ENCODE results near the gene ZNF77. TPM values are rescaled to one million over a fixed set of nuclear protein-coding genes. Genes with fewer than 3 reads are reported as not detected.

ZNF77 gene
- polyA plus RNA-seq, 1 donor from 2014 or later: 13.0 TPM

DNA sequence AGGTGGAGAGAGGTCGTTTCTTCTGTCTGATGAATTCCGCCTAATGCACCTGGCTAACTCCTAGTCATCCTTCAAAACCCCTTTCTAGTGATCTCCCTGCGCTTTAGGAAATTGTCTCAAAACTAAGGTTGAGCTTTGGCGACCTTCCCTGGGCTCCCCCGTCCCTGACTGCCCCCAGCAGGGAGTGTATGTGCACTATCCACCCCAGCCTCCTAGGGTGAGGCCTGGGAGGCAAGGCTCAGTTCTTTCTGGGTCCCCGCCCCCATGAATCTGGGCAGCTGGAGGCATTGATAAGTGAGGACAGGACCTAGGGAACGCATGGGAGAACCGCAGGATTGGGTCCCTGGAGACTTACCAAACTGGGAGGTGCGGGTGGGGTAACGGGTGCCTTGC is 33.0 kb upstream of the ZNF77 start:
- Histone ChIP-seq H3K27me3 (ENCODE audit: insufficient read depth, low read depth, low read length) (peaks cover 75% of the 10 kb centered on the region), H3K9me2 (ENCODE audit: insufficient read depth, low read length) (no peaks in the 10 kb centered on the region), H3F3A (ENCODE audit: insufficient read depth, low read length, poor library complexity, severe bottlenecking) (no peaks in the 10 kb centered on the region), H3K4me3 (ENCODE audit: low read length) (peak overlapping the region; percentile 62), H3K36me3 (ENCODE audit: insufficient read depth, low read length) (no peaks in the 10 kb centered on the region), H2AFZ (ENCODE audit: low read depth, low read length) (no peak overlapping the region), H3K27ac (ENCODE audit: low read length) (no peak overlapping the region), H3K9ac (ENCODE audit: low read length) (no peak overlapping the region), H3K9me3 (ENCODE audit: low read length) (no peaks in the 10 kb centered on the region), H3K4me2 (ENCODE audit: low read length) (no peak overlapping the region), H3K79me2 (replicated peaks; ENCODE audit: insufficient read depth, low read length) (no peaks in the 10 kb centered on the region), H4K20me1 (ENCODE audit: insufficient read depth) (no peaks in the 10 kb centered on the region)
- no peak for TF ChIP-seq POLR2AphosphoS5 (IDR thresholded peaks at IDR 0.05)
- no peak for TF ChIP-seq SMC3 (conservative IDR thresholded peaks at IDR 0.05; ENCODE audit: poor library complexity)
- TF ChIP-seq EZH2 (IDR thresholded peaks at IDR 0.05; ENCODE audit: borderline replicate concordance, insufficient read depth, low read length, poor library complexity, severe bottlenecking): no peak
- TF ChIP-seq REST (IDR thresholded peaks at IDR 0.05; ENCODE audit: borderline replicate concordance): no peak
- no peak for TF ChIP-seq RAD21 (conservative IDR thresholded peaks at IDR 0.05)
- TF ChIP-seq, protein P1, sequence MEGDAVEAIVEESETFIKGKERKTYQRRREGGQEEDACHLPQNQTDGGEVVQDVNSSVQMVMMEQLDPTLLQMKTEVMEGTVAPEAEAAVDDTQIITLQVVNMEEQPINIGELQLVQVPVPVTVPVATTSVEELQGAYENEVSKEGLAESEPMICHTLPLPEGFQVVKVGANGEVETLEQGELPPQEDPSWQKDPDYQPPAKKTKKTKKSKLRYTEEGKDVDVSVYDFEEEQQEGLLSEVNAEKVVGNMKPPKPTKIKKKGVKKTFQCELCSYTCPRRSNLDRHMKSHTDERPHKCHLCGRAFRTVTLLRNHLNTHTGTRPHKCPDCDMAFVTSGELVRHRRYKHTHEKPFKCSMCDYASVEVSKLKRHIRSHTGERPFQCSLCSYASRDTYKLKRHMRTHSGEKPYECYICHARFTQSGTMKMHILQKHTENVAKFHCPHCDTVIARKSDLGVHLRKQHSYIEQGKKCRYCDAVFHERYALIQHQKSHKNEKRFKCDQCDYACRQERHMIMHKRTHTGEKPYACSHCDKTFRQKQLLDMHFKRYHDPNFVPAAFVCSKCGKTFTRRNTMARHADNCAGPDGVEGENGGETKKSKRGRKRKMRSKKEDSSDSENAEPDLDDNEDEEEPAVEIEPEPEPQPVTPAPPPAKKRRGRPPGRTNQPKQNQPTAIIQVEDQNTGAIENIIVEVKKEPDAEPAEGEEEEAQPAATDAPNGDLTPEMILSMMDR (IDR thresholded peaks at IDR 0.05; ENCODE audit: poor library complexity, severe bottlenecking): no peak
- no peak for TF ChIP-seq EP300 (conservative IDR thresholded peaks at IDR 0.05; ENCODE audit: poor library complexity, severe bottlenecking)
- TF ChIP-seq MXI1 (conservative IDR thresholded peaks at IDR 0.05; ENCODE audit: poor library complexity, severe bottlenecking): no peak
- TF ChIP-seq TAF1 (IDR thresholded peaks at IDR 0.05; ENCODE audit: low read depth): no peak

DNA sequence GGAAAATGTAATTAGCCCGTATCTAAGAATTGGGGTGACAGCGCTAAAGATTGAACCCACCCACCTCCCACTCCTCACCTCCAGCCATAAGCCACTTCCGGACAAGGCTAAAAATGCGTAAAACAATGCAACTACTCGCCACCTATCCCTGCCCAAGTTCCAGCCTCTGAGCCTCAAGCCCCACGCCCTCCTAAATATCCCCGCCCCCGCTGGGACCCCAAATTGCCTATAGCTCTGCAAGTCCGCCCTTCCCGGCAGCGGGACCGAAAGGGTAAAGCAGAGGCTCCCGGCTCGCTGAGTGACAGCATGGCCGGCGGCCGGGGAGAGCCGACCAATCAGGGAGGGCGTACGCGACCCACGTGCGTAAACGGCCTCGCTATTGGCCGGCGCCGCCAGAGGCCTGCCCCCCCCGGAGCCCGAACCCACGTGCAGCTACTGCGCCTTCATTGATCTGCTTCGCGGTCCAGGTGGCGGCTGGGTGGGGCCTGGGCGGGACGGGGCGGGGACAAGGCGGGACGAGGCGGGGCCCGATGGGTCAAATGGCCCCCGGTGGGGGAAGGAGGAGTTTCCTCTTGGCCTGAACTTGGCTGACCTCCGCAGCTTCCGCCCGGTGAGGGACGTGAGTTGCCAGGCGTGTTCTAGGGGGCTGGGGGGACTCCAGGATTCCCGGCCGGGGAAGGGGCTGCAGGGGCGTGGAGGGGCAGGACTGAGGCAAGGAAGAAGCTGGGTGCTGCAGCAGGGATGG is 32.4 kb upstream of the ZNF77 start, which contains the start of gene TLE6:
Gene TLE6 (plus strand): TSS at position 564 of the 745 bp plus-strand sequence. CDS start 670 bp downstream, outside the sequence.
- H3K4me3 ChIP-seq (ENCODE audit: low read length): peak within 1 kb of the TSS; percentile 62
- H3K9me2 ChIP-seq (ENCODE audit: insufficient read depth, low read length): no peaks in the 10 kb centered on the region
- no peaks in the 10 kb centered on the region for H4K20me1 ChIP-seq (ENCODE audit: insufficient read depth)
- no peaks in the 10 kb centered on the region for H3K36me3 ChIP-seq (ENCODE audit: insufficient read depth, low read length)
- H3K27ac ChIP-seq (ENCODE audit: low read length): no peak within 1 kb of the TSS
- H3K9ac ChIP-seq (ENCODE audit: low read length): no peak within 1 kb of the TSS
- peaks cover 73% of the 10 kb centered on the region for H3K27me3 ChIP-seq (ENCODE audit: insufficient read depth, low read depth, low read length)
- peak within 1 kb of the TSS; percentile 94 for H3K4me2 ChIP-seq (ENCODE audit: low read length)
- TF ChIP-seq RAD21 (conservative IDR thresholded peaks at IDR 0.05) (no peak), REST (IDR thresholded peaks at IDR 0.05; ENCODE audit: borderline replicate concordance) (no peak), TAF1 (IDR thresholded peaks at IDR 0.05; ENCODE audit: low read depth) (no peak), POLR2AphosphoS5 (IDR thresholded peaks at IDR 0.05) (peak; percentile 43), MXI1 (conservative IDR thresholded peaks at IDR 0.05; ENCODE audit: poor library complexity, severe bottlenecking) (peak; percentile 43), EP300 (conservative IDR thresholded peaks at IDR 0.05; ENCODE audit: poor library complexity, severe bottlenecking) (no peak), SMC3 (conservative IDR thresholded peaks at IDR 0.05; ENCODE audit: poor library complexity) (no peak), EZH2 (IDR thresholded peaks at IDR 0.05; ENCODE audit: borderline replicate concordance, insufficient read depth, low read length, poor library complexity, severe bottlenecking) (no peak)
- TF ChIP-seq, protein P1 (IDR thresholded peaks at IDR 0.05; ENCODE audit: poor library complexity, severe bottlenecking): peak; percentile 19
- H2AFZ ChIP-seq (ENCODE audit: low read depth, low read length): no peak within 1 kb of the TSS
- no peaks in the 10 kb centered on the region for H3K9me3 ChIP-seq (ENCODE audit: low read length)
- H3K79me2 ChIP-seq (replicated peaks; ENCODE audit: insufficient read depth, low read length): no peaks in the 10 kb centered on the region
- no peaks in the 10 kb centered on the region for H3F3A ChIP-seq (ENCODE audit: insufficient read depth, low read length, poor library complexity, severe bottlenecking)
